HEK293T (cell line): ENCODE measurements around the gene SP9.

ENCODE experiments used
- CTCF ChIA-PET: fragments of 350-600 bp; formaldehyde crosslinking; extraction: SDS; loops from one replicate; lab custom pipeline; 2021; ENCODE audit warnings: antibody characterized with exemption, inconsistent platforms; lab: Yijun Ruan, JAX
- POLR2A ChIA-PET: fragments of 350-600 bp; formaldehyde crosslinking; extraction: SDS; loops from one replicate; lab custom pipeline; 2020; ENCODE audit warnings: antibody characterized with exemption, inconsistent platforms; lab: Yijun Ruan, JAX
- DNase-seq: peaks from one replicate; pipeline ENCODE4 v3.0.0; 2012; ENCODE audit warnings: mixed read lengths; ENCODE audit errors: extremely low spot score
- ARNT ChIP-seq: fragments of 450-650 bp; IDR thresholded peaks from 2 replicates; pipeline ENCODE4 v1.6.1; 2017; ENCODE audit warnings: mild to moderate bottlenecking
- BHLHE40 ChIP-seq: fragments of 450-650 bp; IDR thresholded peaks from 2 replicates; pipeline ENCODE4 v1.6.1; 2016; ENCODE audit warnings: mild to moderate bottlenecking, moderate library complexity, borderline replicate concordance
- CTBP1 ChIP-seq: fragments of 450-650 bp; IDR thresholded peaks from 2 replicates; pipeline ENCODE4 v1.6.1; 2016; ENCODE audit warnings: borderline replicate concordance
- ELF4 ChIP-seq: fragments of 450-650 bp; IDR thresholded peaks from 2 replicates; pipeline ENCODE4 v1.6.1; 2017; ENCODE audit warnings: antibody characterized with exemption
- FOXA1 ChIP-seq: fragments of 450-650 bp; IDR thresholded peaks from 2 replicates; pipeline ENCODE4 v1.6.1; 2016; ENCODE audit warnings: mild to moderate bottlenecking
- FOXK2 ChIP-seq: fragments of 450-650 bp; IDR thresholded peaks from 2 replicates; pipeline ENCODE4 v1.6.1; 2016; ENCODE audit warnings: mild to moderate bottlenecking
- FOXM1 ChIP-seq: fragments of 450-650 bp; IDR thresholded peaks from 2 replicates; pipeline ENCODE4 v1.6.1; 2017; ENCODE audit warnings: mild to moderate bottlenecking, borderline replicate concordance
- HDGF ChIP-seq: fragments of 450-650 bp; IDR thresholded peaks from 2 replicates; pipeline ENCODE4 v1.6.1; 2017; ENCODE audit warnings: antibody characterized with exemption, borderline replicate concordance
- L3MBTL2 ChIP-seq: fragments of 450-650 bp; conservative IDR thresholded peaks from 2 replicates; pipeline ENCODE4 v1.6.1; 2016; ENCODE audit warnings: mild to moderate bottlenecking
- LEF1 ChIP-seq: fragments of 450-650 bp; IDR thresholded peaks from 2 replicates; pipeline ENCODE4 v1.6.1; 2017; ENCODE audit warnings: mild to moderate bottlenecking, borderline replicate concordance
- NFRKB ChIP-seq: fragments of 450-650 bp; IDR thresholded peaks from 2 replicates; pipeline ENCODE4 v1.6.1; 2016; ENCODE audit warnings: mild to moderate bottlenecking, moderate library complexity
- SP1 ChIP-seq: fragments of 450-650 bp; IDR thresholded peaks from 2 replicates; pipeline ENCODE4 v1.6.1; 2017
- SUZ12 ChIP-seq: fragments of 450-650 bp; IDR thresholded peaks from 2 replicates; pipeline ENCODE4 v1.6.1; 2016; ENCODE audit warnings: mild to moderate bottlenecking
- TARDBP ChIP-seq: fragments of 450-650 bp; IDR thresholded peaks from 2 replicates; pipeline ENCODE4 v1.6.1; 2016
- ZNF384 ChIP-seq: fragments of 450-650 bp; IDR thresholded peaks from 2 replicates; pipeline ENCODE4 v1.6.1; 2016
- TF ChIP-seq, protein P1 (sequence below): fragments of 450-650 bp; IDR thresholded peaks from 2 replicates; pipeline ENCODE4 v1.6.1; 2016

The SP9 gene

DNA sequence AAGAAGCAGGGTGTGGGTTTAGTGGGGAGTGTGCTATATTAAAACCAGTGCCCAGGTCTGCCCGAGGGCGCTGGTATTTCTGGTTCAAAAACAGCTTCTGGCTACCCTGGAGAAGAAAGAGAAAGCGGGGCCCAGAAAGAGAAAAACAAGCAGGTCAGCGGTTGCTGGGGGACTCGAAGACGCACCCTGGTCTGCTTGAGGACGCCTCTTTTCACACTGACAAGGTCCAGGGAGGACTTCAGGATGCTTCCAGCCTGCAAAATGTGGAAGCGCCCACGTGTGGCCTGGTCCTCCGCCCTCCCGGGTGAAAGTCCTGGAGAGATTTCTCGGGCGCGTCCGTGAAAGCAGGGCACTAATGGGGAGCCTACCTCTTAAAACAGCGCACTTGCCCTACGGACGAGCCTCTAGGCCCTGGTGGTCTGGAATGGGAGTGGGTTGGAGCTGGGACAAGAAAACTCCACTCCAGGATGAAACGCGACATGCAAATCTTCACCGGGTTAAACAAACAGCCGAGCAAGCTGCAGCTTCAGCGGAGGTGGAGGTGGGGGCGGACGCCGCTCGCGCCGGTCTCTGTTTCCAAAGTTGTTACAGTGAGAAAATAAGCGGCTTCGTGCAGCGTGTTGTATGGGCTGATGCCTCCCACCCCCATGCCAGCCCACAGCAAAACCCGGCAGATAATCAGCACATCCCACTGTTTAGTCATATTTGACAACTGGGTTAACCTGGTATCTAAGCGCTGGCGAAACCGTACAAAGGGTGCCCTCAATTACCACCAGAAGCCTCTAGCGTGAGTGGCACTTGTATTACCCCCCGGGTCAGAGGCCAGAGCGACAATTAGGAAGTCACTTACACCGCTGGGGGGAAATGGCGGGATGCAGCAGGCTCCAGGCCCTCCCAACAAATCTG, 1.1 kb upstream of the SP9 start:
- DNase-seq: no peak
- ChIA-PET POLR2A (interaction anchor here (1.1 to 1.4 kb wide), 2 partner anchors 9 to 85 kb away, joined by 3 to 5 read pairs; partner anchors contain the start of gene OLA1), CTCF (interaction anchor here (1.0 kb wide), 1 partner anchor 35 kb away, joined by 3 read pairs; no protein-coding TSS in a partner anchor)
- TF ChIP-seq ELF4 (no peak), HDGF (no peak), FOXK2 (no peak), ZNF384 (no peak), FOXA1 (no peak), TARDBP (no peak), FOXM1 (no peak), CTBP1 (no peak), BHLHE40 (no peak), L3MBTL2 (0 out of 2 replicates have a peak, but pooled peaks have one; percentile 15), ARNT (no peak)
- TF ChIP-seq, protein P1, sequence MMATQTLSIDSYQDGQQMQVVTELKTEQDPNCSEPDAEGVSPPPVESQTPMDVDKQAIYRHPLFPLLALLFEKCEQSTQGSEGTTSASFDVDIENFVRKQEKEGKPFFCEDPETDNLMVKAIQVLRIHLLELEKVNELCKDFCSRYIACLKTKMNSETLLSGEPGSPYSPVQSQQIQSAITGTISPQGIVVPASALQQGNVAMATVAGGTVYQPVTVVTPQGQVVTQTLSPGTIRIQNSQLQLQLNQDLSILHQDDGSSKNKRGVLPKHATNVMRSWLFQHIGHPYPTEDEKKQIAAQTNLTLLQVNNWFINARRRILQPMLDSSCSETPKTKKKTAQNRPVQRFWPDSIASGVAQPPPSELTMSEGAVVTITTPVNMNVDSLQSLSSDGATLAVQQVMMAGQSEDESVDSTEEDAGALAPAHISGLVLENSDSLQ: peak; percentile 62

DNA sequence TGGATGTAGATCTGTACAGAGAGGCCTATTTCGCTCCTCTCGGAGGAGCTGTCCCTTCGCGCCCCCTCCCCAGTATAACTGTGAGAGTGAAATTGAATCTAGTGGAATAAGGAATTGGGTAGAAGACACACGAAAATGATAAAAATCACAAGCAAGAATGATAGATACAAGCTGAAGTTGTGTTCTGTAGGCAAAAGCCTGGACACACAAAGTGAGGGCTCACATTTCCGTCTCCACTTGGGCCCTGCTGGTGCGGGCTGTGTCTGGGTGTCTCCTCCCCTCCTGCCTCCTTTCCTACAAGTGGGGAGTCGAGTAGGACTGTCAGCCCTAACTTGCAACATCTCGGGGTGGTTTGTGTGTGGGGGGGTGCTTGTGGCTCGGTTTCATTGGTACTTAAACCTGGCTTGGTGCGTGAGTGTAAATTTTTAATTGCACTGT, 457 bp upstream of the SP9 start:
- POLR2A ChIA-PET: interaction anchor here (0.7 to 1.4 kb wide), 3 partner anchors 10 to 86 kb away, joined by 3 to 5 read pairs (median 4); partner anchors contain the start of gene OLA1
- no peak for DNase-seq
- TF ChIP-seq, protein P1: no peak
- no peak for TF ChIP-seq L3MBTL2
- TF ChIP-seq ELF4: no peak
- CTCF ChIA-PET: interaction anchor here (1.0 kb wide), 1 partner anchor 34 kb away, joined by 3 read pairs; no protein-coding TSS in a partner anchor

DNA sequence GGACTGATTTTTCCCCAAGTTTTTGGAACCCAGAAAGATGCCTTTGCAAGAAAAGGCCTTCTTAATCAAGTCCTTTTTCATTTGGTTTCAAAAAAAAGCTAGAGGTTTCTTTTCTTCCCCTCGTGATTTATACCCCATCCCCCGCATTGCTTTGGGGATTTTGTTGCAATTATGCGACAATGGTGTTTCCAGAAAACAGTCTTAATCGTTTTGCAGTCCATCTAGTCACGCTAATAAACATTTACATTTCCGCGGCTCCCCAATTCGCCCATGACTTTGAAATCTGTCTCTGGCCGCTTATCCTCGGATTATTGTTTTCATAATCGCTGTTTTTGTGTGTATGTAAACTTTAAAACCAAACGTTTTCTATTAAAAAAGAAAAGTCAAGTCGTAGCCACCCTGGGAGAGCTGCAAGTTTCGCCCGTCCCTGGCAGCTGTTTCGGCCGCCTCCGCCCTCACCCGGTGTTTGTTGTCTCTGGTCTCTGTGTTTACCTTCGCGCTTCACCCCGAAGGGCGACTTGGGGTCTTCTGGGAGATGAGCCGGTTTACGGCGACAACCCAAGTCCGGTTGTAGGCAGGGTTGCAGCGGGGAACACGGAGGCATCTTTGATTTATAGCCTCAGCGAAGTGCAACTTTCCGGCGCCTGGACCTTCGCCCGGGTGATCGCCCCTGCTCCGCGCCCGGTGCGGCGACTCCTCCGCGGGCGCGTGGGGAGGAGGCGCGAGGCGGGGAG, 667 bp downstream of the SP9 start:
- DNase-seq: peak; percentile 26
- ChIA-PET CTCF (no interaction called here), POLR2A (interaction anchor here (0.7 kb wide), 1 partner anchor 218 kb away, joined by 3 read pairs; no protein-coding TSS in a partner anchor)
- no peak for TF ChIP-seq NFRKB
- TF ChIP-seq, protein P1: peak; percentile 83

DNA sequence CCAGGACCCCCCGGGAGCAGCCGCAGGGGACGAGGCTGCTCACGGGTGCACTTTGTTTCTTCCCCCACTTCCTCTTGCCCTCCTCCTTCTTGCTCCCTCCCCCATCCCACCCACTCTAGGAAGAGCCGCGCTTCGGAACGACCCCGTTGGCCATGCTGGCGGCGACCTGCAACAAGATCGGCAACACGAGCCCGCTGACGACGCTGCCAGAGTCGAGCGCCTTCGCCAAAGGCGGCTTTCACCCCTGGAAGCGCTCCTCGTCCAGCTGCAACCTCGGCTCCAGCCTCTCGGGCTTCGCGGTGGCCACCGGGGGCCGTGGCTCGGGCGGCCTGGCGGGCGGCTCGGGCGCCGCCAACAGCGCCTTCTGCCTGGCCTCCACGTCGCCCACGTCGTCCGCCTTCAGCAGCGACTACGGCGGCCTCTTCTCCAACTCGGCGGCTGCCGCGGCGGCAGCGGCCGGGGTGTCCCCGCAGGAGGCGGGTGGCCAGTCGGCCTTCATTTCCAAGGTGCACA, 1.3 kb downstream of the SP9 start:
- POLR2A ChIA-PET: interaction anchor here (2.0 kb wide), 1 partner anchor 87 kb away, joined by 13 read pairs; the partner anchor contains the start of gene OLA1
- DNase-seq: peak; percentile 22
- no peak for TF ChIP-seq SP1
- TF ChIP-seq TARDBP: no peak
- TF ChIP-seq, protein P1: no peak
- TF ChIP-seq FOXK2: no peak
- TF ChIP-seq L3MBTL2: no peak; the same call in 1 of the 2 replicates
- TF ChIP-seq CTBP1: no peak
- TF ChIP-seq HDGF: no peak
- no peak for TF ChIP-seq LEF1
- TF ChIP-seq FOXM1: no peak
- CTCF ChIA-PET: no interaction called here

DNA sequence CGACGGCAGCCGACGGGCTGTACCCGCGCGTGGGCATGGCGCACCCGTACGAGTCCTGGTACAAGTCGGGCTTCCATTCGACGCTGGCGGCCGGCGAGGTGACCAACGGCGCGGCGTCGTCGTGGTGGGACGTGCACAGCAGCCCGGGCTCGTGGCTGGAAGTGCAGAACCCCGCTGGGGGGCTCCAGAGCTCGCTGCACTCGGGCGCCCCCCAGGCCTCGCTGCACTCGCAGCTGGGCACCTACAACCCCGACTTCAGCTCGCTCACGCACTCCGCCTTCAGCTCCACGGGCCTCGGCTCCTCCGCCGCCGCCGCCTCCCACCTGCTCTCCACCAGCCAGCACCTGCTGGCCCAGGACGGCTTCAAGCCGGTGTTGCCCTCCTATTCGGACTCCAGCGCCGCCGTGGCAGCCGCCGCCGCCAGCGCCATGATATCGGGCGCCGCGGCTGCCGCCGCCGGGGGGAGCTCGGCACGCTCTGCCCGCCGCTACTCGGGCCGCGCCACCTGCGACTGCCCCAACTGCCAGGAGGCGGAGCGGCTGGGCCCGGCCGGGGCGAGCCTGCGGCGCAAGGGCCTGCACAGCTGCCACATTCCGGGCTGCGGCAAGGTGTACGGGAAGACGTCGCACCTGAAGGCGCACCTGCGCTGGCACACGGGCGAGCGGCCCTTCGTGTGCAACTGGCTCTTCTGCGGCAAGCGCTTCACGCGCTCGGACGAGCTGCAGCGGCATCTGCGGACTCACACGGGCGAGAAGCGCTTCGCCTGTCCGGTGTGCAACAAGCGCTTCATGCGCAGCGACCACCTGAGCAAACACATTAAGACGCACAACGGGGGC, 2.0 kb downstream of the SP9 start:
- ChIA-PET POLR2A (interaction anchor here (2.0 kb wide), 1 partner anchor 88 kb away, joined by 13 read pairs; the partner anchor contains the start of gene OLA1), CTCF (interaction anchor here (0.6 to 1.1 kb wide), 6 partner anchors 86 to 687 kb away, joined by 3 to 4 read pairs (median 3); no protein-coding TSS in a partner anchor)
- no peak for TF ChIP-seq HDGF
- no peak for TF ChIP-seq BHLHE40
- 0 out of 2 replicates have a peak, but pooled peaks have one; percentile 43 for TF ChIP-seq ARNT
- no peak for TF ChIP-seq CTBP1
- TF ChIP-seq TARDBP: no peak
- TF ChIP-seq SUZ12: no peak
- no peak for TF ChIP-seq FOXK2
- TF ChIP-seq ZNF384: no peak
- peak; percentile 30; the same call in 1 of the 2 replicates for TF ChIP-seq FOXM1
- no peak for TF ChIP-seq FOXA1
- 0 out of 2 replicates have a peak, but pooled peaks have one; percentile 33 for TF ChIP-seq LEF1
- TF ChIP-seq L3MBTL2: peak; percentile 81
- TF ChIP-seq NFRKB: no peak
- DNase-seq: peak; percentile 55
